SK-N-MC (cell line): ENCODE results near the gene DNAJB11.
"Not testable (repeated sequence)": the region's sequence is repeated elsewhere in the genome, so short reads cannot be mapped to it uniquely, and the experiment has no call there.

Experiments used
- DNase-seq: peaks from one replicate; pipeline ENCODE4 v3.0.0-alpha.2; 2011; ENCODE audit warnings: low read depth, low spot score
- H3K27ac ChIP-seq: fragments of 200-600 bp; sonication (generic); 2 replicates; pipeline ENCODE4 v1.5.1; 2016; ENCODE audit warnings: mixed run types
- H3K36me3 ChIP-seq: fragments of 200-600 bp; sonication (generic); 2 replicates; pipeline ENCODE4 v1.6.1; 2017; ENCODE audit warnings: antibody characterized with exemption, low read length, mixed read lengths; ENCODE audit not compliant: insufficient read depth
- H3K4me3 ChIP-seq: fragments of 200-600 bp; sonication (generic); 2 replicates; pipeline ENCODE4 v1.5.1; 2016
- H3K9ac ChIP-seq: fragments of 200-600 bp; sonication (generic); 2 replicates; pipeline ENCODE4 v1.8.0; 2017; ENCODE audit warnings: mixed run types, mixed read lengths; ENCODE audit not compliant: insufficient read length
- H3K9me3 ChIP-seq: fragments of 200-600 bp; sonication (generic); 2 replicates; pipeline ENCODE4 v1.6.1; 2017; ENCODE audit warnings: low read depth, mild to moderate bottlenecking, antibody characterized with exemption, low read length, moderate library complexity, mixed read lengths
- EZH2 ChIP-seq: fragments of 200-600 bp; sonication (generic); IDR thresholded peaks from one replicate; pipeline ENCODE4 v1.6.1; 2017; ENCODE audit warnings: antibody characterized with exemption
- FOXP2 ChIP-seq: optimal IDR thresholded peaks from 2 replicates; pipeline ENCODE3; 2011; ENCODE audit warnings: mild to moderate bottlenecking, moderate library complexity; ENCODE audit not compliant: insufficient read depth; ENCODE audit errors: extremely low read length, control extremely low read depth
- POLR2AphosphoS5 ChIP-seq: IDR thresholded peaks from 2 replicates; pipeline ENCODE4 v1.6.1; 2012; ENCODE audit warnings: mild to moderate bottlenecking, low read depth, low read length, borderline replicate concordance

DNAJB11 gene

GRCh38 chr3:186625600-186626042, 55.1 kb downstream of the DNAJB11 start:
- no peak for TF ChIP-seq POLR2AphosphoS5
- no peak for TF ChIP-seq FOXP2
- no peak for TF ChIP-seq EZH2
- no peak for DNase-seq
- no peak overlapping the region for H3K27ac ChIP-seq
- H3K4me3 ChIP-seq: no peak overlapping the region
- no peaks in the 10 kb centered on the region for H3K9me3 ChIP-seq
- H3K36me3 ChIP-seq: no peaks in the 10 kb centered on the region
- no peak overlapping the region for H3K9ac ChIP-seq

GRCh38 chr3:186626254-186626847, 55.8 kb downstream of the DNAJB11 start:
- TF ChIP-seq FOXP2: no peak
- no peak for TF ChIP-seq POLR2AphosphoS5
- no peak for TF ChIP-seq EZH2
- no peaks in the 10 kb centered on the region for H3K36me3 ChIP-seq
- no peak overlapping the region for H3K4me3 ChIP-seq
- no peak overlapping the region for H3K9ac ChIP-seq
- DNase-seq: no peak
- H3K27ac ChIP-seq: no peak overlapping the region
- no peaks in the 10 kb centered on the region for H3K9me3 ChIP-seq

- no peak overlapping the region for H3K27ac ChIP-seq
- H3K36me3 ChIP-seq: no peaks in the 10 kb centered on the region
- H3K9ac ChIP-seq: no peak overlapping the region
- H3K4me3 ChIP-seq: no peak overlapping the region
- no peaks in the 10 kb centered on the region for H3K9me3 ChIP-seq
- no peak for DNase-seq
- TF ChIP-seq POLR2AphosphoS5 (no peak), EZH2 (no peak), FOXP2 (no peak)
Observed at GRCh38 chr3:186627852-186628414, 57.4 kb downstream of the DNAJB11 start.

GRCh38 chr3:186628756-186629155, 58.2 kb downstream of the DNAJB11 start:
- Histone ChIP-seq H3K36me3 (no peaks in the 10 kb centered on the region), H3K9ac (no peak overlapping the region), H3K4me3 (no peak overlapping the region), H3K27ac (no peak overlapping the region), H3K9me3 (no peaks in the 10 kb centered on the region)
- no peak for DNase-seq
- TF ChIP-seq EZH2 (no peak), FOXP2 (no peak)

DNA sequence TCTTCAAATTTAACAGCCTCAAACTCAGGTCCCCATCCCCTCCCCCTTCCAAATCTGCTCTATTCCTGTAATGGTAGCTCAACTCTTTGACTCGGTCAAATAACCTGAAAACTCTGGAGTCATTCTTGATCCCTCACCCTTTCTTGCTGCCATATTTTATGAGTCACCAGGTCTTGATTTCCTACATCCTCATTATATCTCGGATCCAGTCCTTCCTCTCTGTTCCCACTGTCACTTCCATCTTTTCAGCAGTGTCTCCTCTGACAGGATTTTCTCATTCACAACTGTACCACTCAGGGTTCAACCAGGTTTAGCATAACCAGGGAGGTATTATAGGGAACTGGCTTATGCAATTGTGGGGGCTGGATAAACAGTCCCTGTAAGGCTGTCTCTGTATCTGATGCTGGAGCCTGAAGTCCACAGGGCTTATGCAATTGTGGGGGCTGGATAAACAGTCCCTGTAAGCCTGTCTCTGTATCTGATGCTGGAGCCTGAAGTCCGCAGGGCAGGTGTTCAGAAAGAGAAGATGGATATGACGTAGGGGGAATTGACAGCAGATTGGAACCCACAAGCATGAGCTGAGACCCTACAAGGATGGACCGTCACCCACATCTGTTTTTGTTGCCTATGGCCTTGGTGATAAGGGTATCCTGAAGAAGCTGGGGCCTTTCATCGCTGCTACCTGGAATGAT, 60.6 kb downstream of the DNAJB11 start:
- Histone ChIP-seq H3K4me3 (no peak overlapping the region), H3K9me3 (no peaks in the 10 kb centered on the region), H3K27ac (no peak overlapping the region), H3K36me3 (no peaks in the 10 kb centered on the region), H3K9ac (no peak overlapping the region)
- TF ChIP-seq EZH2: no peak
- TF ChIP-seq POLR2AphosphoS5: no peak
- TF ChIP-seq FOXP2: no peak
- no peak for DNase-seq

DNA sequence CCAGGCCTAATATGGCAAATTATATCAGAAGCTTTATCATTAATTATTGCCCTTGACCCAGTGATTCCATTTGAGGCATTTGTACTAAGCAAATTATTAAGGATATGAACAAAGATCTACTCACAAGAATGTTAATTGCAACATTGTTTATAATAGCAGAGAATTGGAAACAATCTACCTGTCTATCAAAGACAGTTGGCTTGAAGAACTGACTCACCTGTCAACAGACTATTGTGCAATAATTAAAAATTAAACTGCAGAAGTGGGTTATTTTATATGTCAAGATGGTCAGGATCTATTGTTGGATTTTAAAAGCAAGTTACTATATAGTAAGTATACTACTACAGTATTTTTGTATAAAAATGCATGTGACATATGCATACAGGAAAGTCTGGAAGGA, 63.0 kb downstream of the DNAJB11 start:
- H3K9me3 ChIP-seq: no peaks in the 10 kb centered on the region
- no peak overlapping the region for H3K9ac ChIP-seq
- no peak overlapping the region for H3K27ac ChIP-seq
- H3K36me3 ChIP-seq: no peaks in the 10 kb centered on the region
- TF ChIP-seq FOXP2 (no peak), POLR2AphosphoS5 (no peak), EZH2 (no peak)
- H3K4me3 ChIP-seq: no peak overlapping the region
- no peak for DNase-seq

DNA sequence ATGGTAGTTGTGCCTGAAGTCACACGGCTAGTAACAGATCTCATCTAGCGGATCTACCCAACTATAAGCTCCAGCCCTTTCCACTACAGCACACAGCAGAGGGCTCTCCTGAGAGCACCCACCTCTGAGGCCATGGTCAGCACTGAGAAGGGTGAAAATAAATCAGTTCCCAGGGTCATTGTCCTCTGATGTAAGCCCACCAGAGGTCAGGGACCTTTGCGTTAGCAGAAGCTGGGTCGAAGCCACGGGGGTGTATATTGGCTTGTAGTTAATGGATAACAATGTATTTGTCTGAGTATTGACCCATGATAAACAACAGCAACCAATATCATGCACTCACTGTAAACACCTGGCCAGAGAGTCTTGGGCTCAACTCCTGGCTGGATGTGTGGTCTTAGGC, 63.7 kb downstream of the DNAJB11 start:
- H3K9ac ChIP-seq, H3K36me3 ChIP-seq, H3K9me3 ChIP-seq, H3K27ac ChIP-seq, DNase-seq, H3K4me3 ChIP-seq: not testable (repeated sequence)
